Cardiac muscle cell (in vitro differentiated cells and primary cell): ENCODE measurements around the gene RELN. TPM values are rescaled to one million over a fixed set of nuclear protein-coding genes. Genes with fewer than 3 reads are reported as not detected.

Experiments
- DNase-seq, 2 donors: peaks; one replicate each; pipeline versions ENCODE4 v3.0.0 to v3.0.0-alpha.2; 2010 to 2017; ENCODE audit warnings: low read depth in 1 of 2, low spot score in 1 of 2
- H3K27ac ChIP-seq: fragments of 200-600 bp; sonication (generic); 2 replicates; pipeline ENCODE4 v1.5.1; 2016
- H3K27me3 ChIP-seq: fragments of 200-600 bp; sonication (generic); 2 replicates; pipeline ENCODE4 v1.6.0; 2016; ENCODE audit warnings: control low read depth
- H3K36me3 ChIP-seq: fragments of 200-600 bp; sonication (generic); 2 replicates; pipeline ENCODE4 v1.5.1; 2016; ENCODE audit warnings: control low read depth
- H3K4me1 ChIP-seq: fragments of 200-600 bp; sonication (generic); 2 replicates; pipeline ENCODE4 v1.8.1; 2017; ENCODE audit warnings: low read depth, mild to moderate bottlenecking, mixed run types
- H3K4me3 ChIP-seq: fragments of 200-600 bp; sonication (generic); 2 replicates; pipeline ENCODE4 v1.5.1; 2016; ENCODE audit warnings: mild to moderate bottlenecking
- H3K9me3 ChIP-seq: fragments of 200-600 bp; sonication (generic); 2 replicates; pipeline ENCODE4 v1.5.1; 2017; ENCODE audit warnings: low read depth, mild to moderate bottlenecking, control low read depth
- polyA plus RNA-seq: library from polyadenylated mRNA; unstranded; fragments of >200 nt; fragmentation: Nextera tagmentation; extraction: Ambion mirVana; gene quantifications from 2 replicates; pipeline ENCODE4 v1.2.1, GENCODE V29; 2016
- total RNA-seq: library from RNA; depleted of rRNA; stranded (reverse); fragments of >200 nt; gene quantifications from 2 replicates; pipeline ENCODE4 v1.2.3, GENCODE V29; 2016
- TF ChIP-seq, protein P1 (sequence below): IDR thresholded peaks from 2 replicates; pipeline ENCODE4 v1.5.1; 2012; ENCODE audit warnings: low read depth, mild to moderate bottlenecking, low read length

RELN gene
- total and polyA plus RNA-seq, 2 experiments from 2014 or later, result 19.2 to 46.9 TPM

DNA sequence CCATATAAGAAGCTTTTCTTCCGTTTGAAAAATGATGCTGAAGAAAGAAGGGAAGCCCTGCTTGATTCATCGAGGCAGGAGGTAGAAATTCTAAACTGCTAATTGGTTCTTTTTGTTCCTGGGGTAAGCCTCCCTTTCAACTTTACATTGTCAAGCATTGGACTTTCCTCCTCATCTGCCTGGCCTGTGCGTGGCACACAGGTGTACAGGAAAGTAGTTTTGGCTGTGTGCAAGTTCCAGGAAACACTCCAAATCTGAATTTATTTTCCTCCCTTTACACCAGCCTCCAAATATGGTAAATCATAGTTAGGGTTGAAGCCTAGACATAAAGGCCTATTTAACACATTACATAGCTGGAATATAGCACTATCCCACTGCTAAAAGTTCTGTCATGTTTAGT, 18.2 kb upstream of the RELN start:
- Histone ChIP-seq H3K36me3 (no peaks in the 10 kb centered on the region), H3K27ac (no peak overlapping the region), H3K9me3 (no peaks in the 10 kb centered on the region), H3K4me1 (peaks cover 13% of the 10 kb centered on the region), H3K4me3 (no peak overlapping the region), H3K27me3 (no peaks in the 10 kb centered on the region)
- TF ChIP-seq, protein P1, sequence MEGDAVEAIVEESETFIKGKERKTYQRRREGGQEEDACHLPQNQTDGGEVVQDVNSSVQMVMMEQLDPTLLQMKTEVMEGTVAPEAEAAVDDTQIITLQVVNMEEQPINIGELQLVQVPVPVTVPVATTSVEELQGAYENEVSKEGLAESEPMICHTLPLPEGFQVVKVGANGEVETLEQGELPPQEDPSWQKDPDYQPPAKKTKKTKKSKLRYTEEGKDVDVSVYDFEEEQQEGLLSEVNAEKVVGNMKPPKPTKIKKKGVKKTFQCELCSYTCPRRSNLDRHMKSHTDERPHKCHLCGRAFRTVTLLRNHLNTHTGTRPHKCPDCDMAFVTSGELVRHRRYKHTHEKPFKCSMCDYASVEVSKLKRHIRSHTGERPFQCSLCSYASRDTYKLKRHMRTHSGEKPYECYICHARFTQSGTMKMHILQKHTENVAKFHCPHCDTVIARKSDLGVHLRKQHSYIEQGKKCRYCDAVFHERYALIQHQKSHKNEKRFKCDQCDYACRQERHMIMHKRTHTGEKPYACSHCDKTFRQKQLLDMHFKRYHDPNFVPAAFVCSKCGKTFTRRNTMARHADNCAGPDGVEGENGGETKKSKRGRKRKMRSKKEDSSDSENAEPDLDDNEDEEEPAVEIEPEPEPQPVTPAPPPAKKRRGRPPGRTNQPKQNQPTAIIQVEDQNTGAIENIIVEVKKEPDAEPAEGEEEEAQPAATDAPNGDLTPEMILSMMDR, result no peak
- DNase-seq, result no peak

DNA sequence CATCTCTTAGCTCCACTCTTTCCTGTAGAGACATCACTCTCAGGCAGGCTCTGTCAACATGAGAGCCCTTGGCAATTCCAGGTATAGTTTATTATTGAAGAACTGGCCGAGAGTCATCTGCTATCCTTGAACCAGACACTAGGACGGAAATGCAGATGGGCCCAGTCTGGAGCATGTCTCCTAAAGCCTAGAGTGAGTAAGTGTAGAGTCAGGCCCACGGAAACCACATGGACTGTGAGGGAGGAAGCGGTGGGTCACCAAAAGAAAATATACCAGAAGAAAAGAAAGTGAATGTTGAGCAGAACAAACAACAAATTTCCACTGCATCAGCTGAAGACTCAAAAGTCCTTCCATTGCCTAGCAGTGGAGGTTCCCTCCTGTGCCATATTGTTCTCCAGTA, 15.7 kb upstream of the RELN start:
- H3K4me3 ChIP-seq, result no peak overlapping the region
- no peaks in the 10 kb centered on the region for H3K36me3 ChIP-seq
- H3K27me3 ChIP-seq, result no peaks in the 10 kb centered on the region
- no peak for DNase-seq
- TF ChIP-seq, protein P1, result no peak
- no peaks in the 10 kb centered on the region for H3K9me3 ChIP-seq
- no peak overlapping the region for H3K27ac ChIP-seq
- no peaks in the 10 kb centered on the region for H3K4me1 ChIP-seq

DNA sequence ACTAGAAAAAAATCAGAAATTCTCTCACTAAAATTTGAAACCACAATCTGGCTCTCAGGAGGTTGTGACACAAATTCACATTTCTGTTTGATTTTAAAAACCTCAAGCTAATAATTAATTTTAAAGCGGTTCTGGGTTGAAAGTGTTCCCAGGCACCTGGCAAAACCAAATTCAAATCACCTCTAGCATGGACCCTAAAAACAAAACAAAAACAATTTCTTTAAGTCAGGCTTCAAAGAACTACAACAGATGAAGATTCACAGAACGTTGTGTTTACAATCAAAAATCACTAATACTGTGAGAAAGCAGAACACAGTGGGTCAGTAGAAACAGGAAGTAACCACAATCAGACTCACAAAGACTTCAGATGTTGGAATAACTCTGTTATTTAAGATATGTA, 7.2 kb upstream of the RELN start:
- Histone ChIP-seq H3K4me3 (no peak overlapping the region), H3K27me3 (no peaks in the 10 kb centered on the region), H3K27ac (no peak overlapping the region), H3K9me3 (no peaks in the 10 kb centered on the region), H3K4me1 (no peaks in the 10 kb centered on the region), H3K36me3 (no peaks in the 10 kb centered on the region)
- no peak for DNase-seq
- TF ChIP-seq, protein P1, result no peak

DNA sequence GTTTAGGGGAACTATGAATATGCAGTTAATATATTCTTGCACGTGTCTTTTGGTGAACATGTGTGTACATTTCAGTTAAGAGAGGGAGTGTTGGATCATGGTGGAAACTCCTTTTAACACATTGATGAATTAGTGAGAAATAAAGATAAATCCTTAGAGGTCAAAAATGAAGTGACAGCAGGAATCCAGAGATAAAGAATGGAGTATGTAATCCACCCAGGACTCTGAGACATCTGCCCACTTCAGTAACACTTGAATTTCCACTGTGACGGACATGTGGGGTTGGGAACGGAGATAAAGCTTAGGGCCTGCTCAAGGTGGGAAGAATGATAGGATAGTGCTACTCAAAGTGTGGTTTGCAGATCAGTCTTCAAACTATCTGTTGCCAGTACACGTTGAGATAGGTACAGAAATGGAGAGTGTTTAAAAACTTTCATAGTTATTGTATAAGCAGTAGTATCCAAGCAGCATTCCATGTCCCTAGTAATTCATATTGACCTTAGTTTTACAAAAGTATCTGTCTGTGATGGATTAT, 6.6 kb upstream of the RELN start:
- no peaks in the 10 kb centered on the region for H3K9me3 ChIP-seq
- peaks cover 2% of the 10 kb centered on the region for H3K4me1 ChIP-seq
- no peak overlapping the region for H3K4me3 ChIP-seq
- no peak for DNase-seq
- no peak overlapping the region for H3K27ac ChIP-seq
- peaks cover 2% of the 10 kb centered on the region for H3K27me3 ChIP-seq
- TF ChIP-seq, protein P1, result no peak
- no peaks in the 10 kb centered on the region for H3K36me3 ChIP-seq

DNA sequence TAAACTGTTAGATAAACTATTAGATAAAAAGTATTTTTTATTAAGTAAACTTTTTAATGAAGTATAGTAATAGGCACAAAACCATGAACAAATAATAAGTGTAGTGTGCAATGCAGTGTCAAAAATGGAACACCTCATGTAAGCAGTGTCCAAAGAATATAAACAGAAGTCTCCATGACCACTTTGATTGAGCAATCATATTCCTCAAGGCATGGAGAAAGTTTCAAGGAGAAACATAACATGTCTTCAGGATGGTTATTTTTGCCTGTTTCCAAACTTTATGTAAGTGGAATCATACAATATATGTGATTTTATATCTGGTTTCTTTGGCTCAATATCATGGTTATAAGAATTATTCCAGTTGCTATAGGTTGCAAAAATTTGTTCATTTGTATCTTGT, 6.1 kb upstream of the RELN start:
- Histone ChIP-seq H3K36me3 (no peaks in the 10 kb centered on the region), H3K4me3 (no peak overlapping the region), H3K4me1 (peaks cover 7% of the 10 kb centered on the region), H3K9me3 (no peaks in the 10 kb centered on the region), H3K27me3 (peaks cover 7% of the 10 kb centered on the region), H3K27ac (no peak overlapping the region)
- TF ChIP-seq, protein P1, result no peak
- DNase-seq, result no peak

DNA sequence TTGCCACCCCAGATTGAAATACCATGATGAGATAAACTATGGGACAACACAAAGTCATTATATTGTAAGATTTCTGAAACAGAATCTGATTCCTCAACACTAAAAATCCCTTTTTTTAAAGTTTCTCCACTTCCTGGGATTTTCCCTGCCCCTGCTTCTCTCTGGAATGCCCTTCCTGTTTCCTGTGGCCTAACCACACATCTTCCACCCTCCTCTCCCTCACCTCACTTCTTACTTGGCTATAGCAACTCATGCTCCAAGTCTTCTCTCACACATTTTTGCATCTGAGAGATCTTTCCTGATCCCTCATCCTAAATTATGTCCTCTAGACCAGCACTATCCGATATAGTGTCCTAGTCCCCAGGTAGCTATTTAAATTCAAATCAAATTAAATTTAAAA, 4.1 kb upstream of the RELN start:
- Histone ChIP-seq H3K27me3 (peaks cover 7% of the 10 kb centered on the region), H3K4me1 (peaks cover 7% of the 10 kb centered on the region), H3K36me3 (no peaks in the 10 kb centered on the region), H3K9me3 (no peaks in the 10 kb centered on the region), H3K4me3 (no peak overlapping the region), H3K27ac (no peak overlapping the region)
- TF ChIP-seq, protein P1, result no peak
- peak in 1 of 2 donors; percentile 25 for DNase-seq
